ENCODE data around the gene USP44.
A peak's percentile ranks its signal among the peaks of the same experiment; 100 is the strongest.

The USP44 gene

GRCh38 chr12:95480230-95480629 is 71.0 kb downstream of the USP44 start:
- Histone ChIP-seq H3K36me3 (ENCODE audit: control insufficient read depth, low read depth, low read length) (peaks cover 55% of the 10 kb centered on the region), H3K27me3 (ENCODE audit: control insufficient read depth, insufficient read depth, low read length) (no peaks in the 10 kb centered on the region), H3K9me3 (ENCODE audit: control insufficient read depth, low read depth, low read length) (no peaks in the 10 kb centered on the region), H3K27ac (ENCODE audit: low read length) (no peak overlapping the region), H3K4me3 (ENCODE audit: low read length) (no peak overlapping the region), H3K9ac (ENCODE audit: low read length) (no peak overlapping the region), H3K4me1 (ENCODE audit: control insufficient read depth, low read depth, low read length) (peaks cover 2% of the 10 kb centered on the region)

- H3K9ac ChIP-seq (ENCODE audit: low read length) = peak overlapping the region; percentile 99
- H3K27ac ChIP-seq (ENCODE audit: low read length) = no peak overlapping the region
- H3K9me3 ChIP-seq (ENCODE audit: control insufficient read depth, low read depth, low read length) = no peaks in the 10 kb centered on the region
- H3K4me1 ChIP-seq (ENCODE audit: control insufficient read depth, low read depth, low read length) = peaks cover 6% of the 10 kb centered on the region
- peaks cover 32% of the 10 kb centered on the region for H3K36me3 ChIP-seq (ENCODE audit: control insufficient read depth, low read depth, low read length)
- peak overlapping the region; percentile 96 for H3K4me3 ChIP-seq (ENCODE audit: low read length)
- H3K27me3 ChIP-seq (ENCODE audit: control insufficient read depth, insufficient read depth, low read length) = no peaks in the 10 kb centered on the region
These were observed 76.7 kb downstream of the USP44 start for GRCh38 chr12:95474660-95474958.

GRCh38 chr12:95473884-95474659 is 77.2 kb downstream of the USP44 start, which contains the start of gene METAP2:
Gene METAP2, plus strand, starts transcription at chr12:95474152. Its CDS starts 28 bp downstream, at chr12:95474180.
- Histone ChIP-seq H3K36me3 (ENCODE audit: control insufficient read depth, low read depth, low read length) (peaks cover 29% of the 10 kb centered on the region), H3K9me3 (ENCODE audit: control insufficient read depth, low read depth, low read length) (no peaks in the 10 kb centered on the region), H3K27ac (ENCODE audit: low read length) (peak within 1 kb of the TSS; percentile 86), H3K4me3 (ENCODE audit: low read length) (peak within 1 kb of the TSS; percentile 96), H3K9ac (ENCODE audit: low read length) (peak within 1 kb of the TSS; percentile 99), H3K4me1 (ENCODE audit: control insufficient read depth, low read depth, low read length) (peaks cover 6% of the 10 kb centered on the region), H3K27me3 (ENCODE audit: control insufficient read depth, insufficient read depth, low read length) (no peaks in the 10 kb centered on the region)

GRCh38 chr12:95473231-95473883 is 77.9 kb downstream of the USP44 start:
- Histone ChIP-seq H3K27ac (ENCODE audit: low read length) (peak overlapping the region; percentile 51), H3K4me1 (ENCODE audit: control insufficient read depth, low read depth, low read length) (peaks cover 6% of the 10 kb centered on the region), H3K9ac (ENCODE audit: low read length) (peak overlapping the region; percentile 99), H3K9me3 (ENCODE audit: control insufficient read depth, low read depth, low read length) (no peaks in the 10 kb centered on the region), H3K36me3 (ENCODE audit: control insufficient read depth, low read depth, low read length) (peaks cover 22% of the 10 kb centered on the region), H3K27me3 (ENCODE audit: control insufficient read depth, insufficient read depth, low read length) (no peaks in the 10 kb centered on the region), H3K4me3 (ENCODE audit: low read length) (peak overlapping the region; percentile 96)

GRCh38 chr12:95470300-95470699 is 81.0 kb downstream of the USP44 start:
- H3K4me1 ChIP-seq (ENCODE audit: control insufficient read depth, low read depth, low read length) = peaks cover 5% of the 10 kb centered on the region
- H3K27ac ChIP-seq (ENCODE audit: low read length) = no peak overlapping the region
- no peaks in the 10 kb centered on the region for H3K9me3 ChIP-seq (ENCODE audit: control insufficient read depth, low read depth, low read length)
- no peaks in the 10 kb centered on the region for H3K36me3 ChIP-seq (ENCODE audit: control insufficient read depth, low read depth, low read length)
- H3K4me3 ChIP-seq (ENCODE audit: low read length) = no peak overlapping the region
- no peaks in the 10 kb centered on the region for H3K27me3 ChIP-seq (ENCODE audit: control insufficient read depth, insufficient read depth, low read length)
- no peak overlapping the region for H3K9ac ChIP-seq (ENCODE audit: low read length)
